GM13976 (cell line): ENCODE results near the gene MAN2B2.

ENCODE experiments used
- DNase-seq: peaks from one replicate; pipeline ENCODE4 v3.0.0; 2012; ENCODE audit warnings: low spot score
- CTCF ChIP-seq: IDR thresholded peaks from 2 replicates; pipeline ENCODE4 v1.5.1; 2012; ENCODE audit warnings: borderline replicate concordance, mild to moderate bottlenecking; ENCODE audit not compliant: insufficient read depth; ENCODE audit errors: extremely low read depth, missing control alignments, control extremely low read depth
- in situ Hi-C: fragments of 300-500 bp; cut with MboI; formaldehyde crosslinking; loops from one replicate; pipeline ENCODE4 v1.12.0; 2022; ENCODE audit warnings: low sequenced_read_pairs, mixed read lengths, inconsistent platforms; ENCODE audit not compliant: unreplicated experiment

The MAN2B2 gene

GRCh38 chr4:6617246-6617645 lies 42.3 kb downstream of the MAN2B2 start:
- TF ChIP-seq CTCF, result no peak
- in situ Hi-C loops, result no loop called here
- no peak for DNase-seq

GRCh38 chr4:6618386-6619115 lies 43.6 kb downstream of the MAN2B2 start:
- TF ChIP-seq CTCF, result no peak
- in situ Hi-C loops, result no loop called here
- no peak for DNase-seq

- DNase-seq, result no peak
- TF ChIP-seq CTCF, result no peak
- in situ Hi-C loops, result no loop called here
These were observed 44.1 kb downstream of the MAN2B2 start for GRCh38 chr4:6619116-6619465.

- no peak for TF ChIP-seq CTCF
- DNase-seq, result no peak
These were observed 44.7 kb downstream of the MAN2B2 start for GRCh38 chr4:6619466-6620255.

GRCh38 chr4:6620296-6620695 lies 45.3 kb downstream of the MAN2B2 start:
- in situ Hi-C loops, result no loop called here
- no peak for DNase-seq
- no peak for TF ChIP-seq CTCF

More at GRCh38 chr4:6619466-6620255, 44.7 kb downstream of the MAN2B2 start:
- in situ Hi-C loops, result no loop called here

GRCh38 chr4:6620891-6621555 lies 46.0 kb downstream of the MAN2B2 start:
- no peak for TF ChIP-seq CTCF
- DNase-seq, result no peak
- in situ Hi-C loops, result no loop called here
